ENCODE data around the gene AXL. TPM values are rescaled to one million over a fixed set of nuclear protein-coding genes. Genes with fewer than 3 reads are reported as not detected.

Gene AXL
- total and polyA plus RNA-seq, 10 donors, result 2.3 to 135 (median 61.5) TPM

DNA sequence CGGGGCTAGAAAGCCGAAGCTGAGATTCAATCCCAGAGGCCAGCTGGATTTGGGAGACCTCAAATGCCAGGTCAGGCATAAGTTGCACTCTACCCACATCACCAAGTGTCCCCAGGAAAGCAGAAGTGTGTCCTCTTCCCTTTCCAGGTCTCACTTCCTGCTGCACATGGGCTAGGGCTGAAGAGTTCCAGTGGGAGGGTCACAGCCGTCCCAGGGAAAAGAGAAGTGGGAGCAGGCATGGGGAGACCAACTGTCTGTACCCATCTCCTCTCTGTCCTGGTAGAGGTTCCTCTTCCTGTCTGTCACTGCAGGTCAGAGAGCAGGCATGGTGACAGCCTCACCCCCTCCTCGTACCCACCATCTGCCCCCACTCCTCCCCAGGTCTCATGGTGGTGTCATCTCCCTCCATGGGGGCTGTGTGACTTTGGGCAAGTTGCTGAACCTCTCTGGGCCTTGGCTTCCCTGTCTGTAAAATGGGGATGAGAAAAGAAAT is 14.8 kb downstream of the AXL start:
- intact Hi-C loops (cut with DNase I; ENCODE audit: low total_unique reads), result no loop called here
- Histone ChIP-seq H3K36me3 (peaks cover 0 to 12% (median 0%) of the 10 kb centered on the region in 6 donors), H3K4me3 (no peak overlapping the region), H3K9me3 (no peaks in the 10 kb centered on the region), H3K4me1 (peaks cover 0 to 7% (median 0%) of the 10 kb centered on the region in 6 donors), H3K27ac (peak overlapping the region in 2 of 8 donors; percentile 21 to 61), H3K27me3 (replicated peaks in 1 of 7) (peaks cover 0 to 19% (median 0%) of the 10 kb centered on the region in 7 donors)
- 21 to 50% (median 36%) methylated on average over 4 of the region's 4 CpGs for WGBS, 5 donors
- no peak for DNase-seq
- TF ChIP-seq POLR2AphosphoS5 (IDR thresholded peaks at IDR 0.05) (peak in 2 of 3 donors; percentile 60 to 77), CTCF (IDR thresholded peaks at IDR 0.05 in 8 of 11, conservative IDR thresholded peaks at IDR 0.05 in 3 of 11) (no peak)

DNA sequence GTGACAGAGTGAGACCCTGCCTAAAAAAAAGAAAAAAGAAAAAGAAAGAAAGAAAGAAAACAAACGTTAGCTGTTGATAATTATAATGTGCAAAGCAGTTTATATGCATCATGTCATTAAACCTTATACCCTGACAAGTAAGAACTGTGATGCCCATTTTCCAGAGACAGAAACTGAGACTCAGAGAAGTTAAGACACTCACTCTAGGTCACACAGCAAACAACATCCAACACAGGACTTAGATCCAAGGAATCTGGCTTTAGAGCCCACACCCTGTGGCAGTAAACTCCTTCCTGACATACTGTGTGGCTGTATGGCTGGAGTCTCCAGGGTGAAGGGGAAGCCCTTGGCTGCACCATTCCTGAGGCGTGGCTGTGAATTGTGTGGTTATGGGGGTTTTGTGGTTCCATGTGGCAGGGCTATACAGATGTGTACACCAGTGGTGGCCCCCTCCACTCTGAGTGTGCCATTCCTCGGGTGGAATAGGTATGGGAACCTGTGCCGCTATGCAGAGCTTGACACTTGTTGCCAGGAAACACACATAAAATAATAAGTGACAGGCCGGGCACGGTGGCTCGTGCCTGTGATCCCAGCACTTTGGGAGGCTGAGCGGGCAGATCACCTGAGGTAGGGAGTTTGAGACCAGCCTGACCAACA is 15.6 kb downstream of the AXL start:
- intact Hi-C loops (cut with DNase I; ENCODE audit: low total_unique reads), result no loop called here
- Histone ChIP-seq H3K9me3 (no peaks in the 10 kb centered on the region), H3K27me3 (replicated peaks in 1 of 7) (peaks cover 0 to 11% (median 0%) of the 10 kb centered on the region in 7 donors), H3K36me3 (peaks cover 0 to 20% (median 0%) of the 10 kb centered on the region in 6 donors), H3K4me3 (no peak overlapping the region), H3K27ac (peak overlapping the region in 1 of 8 donors; percentile 61), H3K4me1 (peaks cover 0 to 7% (median 0%) of the 10 kb centered on the region in 6 donors)
- DNase-seq, result no peak
- TF ChIP-seq CTCF (IDR thresholded peaks at IDR 0.05 in 8 of 11, conservative IDR thresholded peaks at IDR 0.05 in 3 of 11) (no peak), POLR2A (IDR thresholded peaks at IDR 0.05) (no peak), POLR2AphosphoS5 (IDR thresholded peaks at IDR 0.05) (no peak)
- WGBS, 5 donors, result 64 to 79% (median 75%) methylated on average over 7 to 8 of the region's 8 CpGs

GRCh38 chr19:41235480-41235879 is 16.5 kb downstream of the AXL start:
- Histone ChIP-seq H3K4me1 (peaks cover 0 to 7% (median 0%) of the 10 kb centered on the region in 6 donors), H3K4me3 (no peak overlapping the region), H3K27ac (no peak overlapping the region), H3K36me3 (peaks cover 0 to 26% (median 0%) of the 10 kb centered on the region in 6 donors), H3K9me3 (no peaks in the 10 kb centered on the region), H3K27me3 (replicated peaks in 1 of 7) (peaks cover 0 to 8% (median 0%) of the 10 kb centered on the region in 7 donors)
- 83 to 94% (median 86%) methylated on average over 4 of the region's 4 CpGs for WGBS, 5 donors
- intact Hi-C loops (cut with DNase I; ENCODE audit: low total_unique reads), result no loop called here
- TF ChIP-seq CTCF (IDR thresholded peaks at IDR 0.05 in 8 of 11, conservative IDR thresholded peaks at IDR 0.05 in 3 of 11), result no peak
- no peak for TF ChIP-seq POLR2AphosphoS5 (IDR thresholded peaks at IDR 0.05)
- TF ChIP-seq POLR2A (IDR thresholded peaks at IDR 0.05), result no peak
- DNase-seq, result no peak

DNA sequence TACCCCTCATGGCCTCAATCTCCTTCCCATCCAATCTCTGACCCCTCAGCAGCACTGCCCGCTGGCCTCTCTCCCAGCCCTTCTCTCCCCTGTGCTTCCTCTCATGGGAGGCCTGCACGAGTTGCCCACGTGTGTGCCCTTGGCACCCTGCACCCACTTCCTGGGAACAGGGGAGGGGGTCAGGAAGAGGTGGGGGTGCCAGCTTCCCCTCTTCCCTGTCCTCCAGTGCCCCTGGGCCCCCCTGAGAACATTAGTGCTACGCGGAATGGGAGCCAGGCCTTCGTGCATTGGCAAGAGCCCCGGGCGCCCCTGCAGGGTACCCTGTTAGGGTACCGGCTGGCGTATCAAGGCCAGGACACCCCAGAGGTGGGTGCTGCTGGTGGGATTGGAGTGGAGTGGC is 19.2 kb downstream of the AXL start:
- DNase-seq, result no peak
- TF ChIP-seq CTCF (IDR thresholded peaks at IDR 0.05 in 8 of 11, conservative IDR thresholded peaks at IDR 0.05 in 3 of 11) (no peak), POLR2AphosphoS5 (IDR thresholded peaks at IDR 0.05) (peak in 2 of 3 donors; percentile 3 to 43), POLR2A (IDR thresholded peaks at IDR 0.05) (no peak)
- peaks cover 0 to 49% (median 0%) of the 10 kb centered on the region in 6 donors for H3K36me3 ChIP-seq
- WGBS, 5 donors, result 70 to 81% (median 74%) methylated on average over 10 of the region's 10 CpGs
- H3K4me1 ChIP-seq, result peaks cover 0 to 5% (median 0%) of the 10 kb centered on the region in 6 donors
- H3K4me3 ChIP-seq, result no peak overlapping the region
- no peaks in the 10 kb centered on the region for H3K9me3 ChIP-seq
- peak overlapping the region in 1 of 8 donors; percentile 33 for H3K27ac ChIP-seq
- H3K27me3 ChIP-seq (replicated peaks in 1 of 7), result no peaks in the 10 kb centered on the region
- intact Hi-C loops (cut with DNase I; ENCODE audit: low total_unique reads), result no loop called here
